ENCODE measurements around the gene MGARP.

DNA sequence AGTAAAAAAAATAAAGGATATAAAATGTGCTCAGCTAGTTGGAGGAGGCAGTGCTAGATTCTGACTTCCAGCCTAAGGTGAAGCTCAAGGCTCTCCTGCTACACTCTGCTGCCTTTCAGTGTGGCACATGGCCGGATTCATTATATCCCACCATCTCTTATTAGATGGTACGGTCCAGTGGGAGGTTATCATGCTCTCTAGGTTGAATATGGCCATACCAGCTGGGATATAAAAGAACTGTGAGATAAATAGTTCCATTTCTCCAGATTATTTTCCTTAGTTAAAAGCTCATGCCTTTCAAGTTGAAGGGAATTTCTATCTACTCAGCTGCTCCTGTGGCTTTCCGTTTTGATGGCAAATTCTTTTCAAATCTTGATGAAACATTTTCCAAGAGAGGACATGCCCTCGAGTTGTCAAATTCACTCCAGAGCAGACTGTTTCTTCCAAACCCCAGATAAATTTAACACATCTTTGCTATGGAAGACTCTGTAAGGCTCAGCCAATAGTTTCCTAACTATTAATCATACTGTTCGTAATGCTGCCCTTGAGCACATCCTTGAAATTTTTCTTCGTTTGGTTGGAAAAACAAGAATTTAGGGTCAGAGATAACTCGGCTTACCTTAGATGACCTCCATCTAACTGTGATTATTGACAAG lies 2.2 kb upstream of the MGARP start:
- TF ChIP-seq, protein P1, sequence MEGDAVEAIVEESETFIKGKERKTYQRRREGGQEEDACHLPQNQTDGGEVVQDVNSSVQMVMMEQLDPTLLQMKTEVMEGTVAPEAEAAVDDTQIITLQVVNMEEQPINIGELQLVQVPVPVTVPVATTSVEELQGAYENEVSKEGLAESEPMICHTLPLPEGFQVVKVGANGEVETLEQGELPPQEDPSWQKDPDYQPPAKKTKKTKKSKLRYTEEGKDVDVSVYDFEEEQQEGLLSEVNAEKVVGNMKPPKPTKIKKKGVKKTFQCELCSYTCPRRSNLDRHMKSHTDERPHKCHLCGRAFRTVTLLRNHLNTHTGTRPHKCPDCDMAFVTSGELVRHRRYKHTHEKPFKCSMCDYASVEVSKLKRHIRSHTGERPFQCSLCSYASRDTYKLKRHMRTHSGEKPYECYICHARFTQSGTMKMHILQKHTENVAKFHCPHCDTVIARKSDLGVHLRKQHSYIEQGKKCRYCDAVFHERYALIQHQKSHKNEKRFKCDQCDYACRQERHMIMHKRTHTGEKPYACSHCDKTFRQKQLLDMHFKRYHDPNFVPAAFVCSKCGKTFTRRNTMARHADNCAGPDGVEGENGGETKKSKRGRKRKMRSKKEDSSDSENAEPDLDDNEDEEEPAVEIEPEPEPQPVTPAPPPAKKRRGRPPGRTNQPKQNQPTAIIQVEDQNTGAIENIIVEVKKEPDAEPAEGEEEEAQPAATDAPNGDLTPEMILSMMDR (conservative IDR thresholded peaks at IDR 0.05; ENCODE audit: low read length) = no peak
- TF ChIP-seq EZH2phosphoT487 (IDR thresholded peaks at IDR 0.05; ENCODE audit: borderline replicate concordance) = no peak

Data from Loucy (cell line).